Measurements from ENCODE around the gene HOXA10.

Gene HOXA10

DNA sequence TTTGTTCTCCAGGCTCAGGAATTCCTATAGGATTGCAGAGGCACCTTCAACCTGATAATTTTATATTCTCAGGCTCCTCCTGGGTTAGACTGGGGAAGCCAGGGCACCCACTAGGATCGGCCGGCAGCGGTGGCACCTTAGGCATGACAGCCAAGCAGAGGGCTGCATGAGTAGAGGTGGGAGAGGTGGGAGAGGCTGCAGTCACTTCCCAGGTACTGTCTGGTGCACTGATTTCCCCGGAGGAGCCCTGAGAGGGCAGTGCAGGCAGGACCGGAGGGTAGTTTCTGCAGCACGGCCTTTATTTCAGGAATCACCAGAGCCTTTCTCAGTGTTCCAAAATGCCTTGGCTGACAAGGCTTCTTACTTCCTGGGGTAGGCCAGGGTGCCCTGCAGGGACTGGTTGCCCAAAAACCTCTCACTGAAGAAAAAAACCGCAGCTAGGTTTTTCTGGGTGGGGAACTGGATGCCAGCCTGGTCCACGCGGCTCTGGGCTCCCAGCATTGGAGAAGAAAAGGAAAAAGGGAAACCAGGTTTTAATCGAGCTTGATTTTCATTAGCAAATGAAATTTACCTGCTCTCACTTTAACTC lies 29.3 kb upstream of the HOXA10 start:
- no peak for DNase-seq (ENCODE audit: low read depth)
- no peak overlapping the region for H3K4me3 ChIP-seq (ENCODE audit: low read depth, low read length)
- TF ChIP-seq CTCF (IDR thresholded peaks at IDR 0.05; ENCODE audit: control insufficient read depth, extremely low read depth, insufficient read depth): no peak

DNA sequence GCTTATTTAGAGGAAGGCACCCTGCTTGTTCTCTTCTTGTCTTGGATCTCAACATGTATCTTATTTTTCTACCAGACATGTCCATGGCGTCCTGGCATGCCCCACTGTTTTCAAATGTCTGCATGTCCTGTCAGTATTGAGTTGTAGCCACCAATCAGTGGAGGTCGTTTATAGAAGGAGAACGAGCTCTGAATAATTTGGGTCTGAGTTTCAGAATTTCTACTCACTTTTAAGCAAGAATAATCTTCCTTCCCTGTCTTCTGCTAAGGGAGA lies 28.7 kb upstream of the HOXA10 start:
- no peak for TF ChIP-seq CTCF (IDR thresholded peaks at IDR 0.05; ENCODE audit: control insufficient read depth, extremely low read depth, insufficient read depth)
- no peak for DNase-seq (ENCODE audit: low read depth)
- H3K4me3 ChIP-seq (ENCODE audit: low read depth, low read length): no peak overlapping the region

DNA sequence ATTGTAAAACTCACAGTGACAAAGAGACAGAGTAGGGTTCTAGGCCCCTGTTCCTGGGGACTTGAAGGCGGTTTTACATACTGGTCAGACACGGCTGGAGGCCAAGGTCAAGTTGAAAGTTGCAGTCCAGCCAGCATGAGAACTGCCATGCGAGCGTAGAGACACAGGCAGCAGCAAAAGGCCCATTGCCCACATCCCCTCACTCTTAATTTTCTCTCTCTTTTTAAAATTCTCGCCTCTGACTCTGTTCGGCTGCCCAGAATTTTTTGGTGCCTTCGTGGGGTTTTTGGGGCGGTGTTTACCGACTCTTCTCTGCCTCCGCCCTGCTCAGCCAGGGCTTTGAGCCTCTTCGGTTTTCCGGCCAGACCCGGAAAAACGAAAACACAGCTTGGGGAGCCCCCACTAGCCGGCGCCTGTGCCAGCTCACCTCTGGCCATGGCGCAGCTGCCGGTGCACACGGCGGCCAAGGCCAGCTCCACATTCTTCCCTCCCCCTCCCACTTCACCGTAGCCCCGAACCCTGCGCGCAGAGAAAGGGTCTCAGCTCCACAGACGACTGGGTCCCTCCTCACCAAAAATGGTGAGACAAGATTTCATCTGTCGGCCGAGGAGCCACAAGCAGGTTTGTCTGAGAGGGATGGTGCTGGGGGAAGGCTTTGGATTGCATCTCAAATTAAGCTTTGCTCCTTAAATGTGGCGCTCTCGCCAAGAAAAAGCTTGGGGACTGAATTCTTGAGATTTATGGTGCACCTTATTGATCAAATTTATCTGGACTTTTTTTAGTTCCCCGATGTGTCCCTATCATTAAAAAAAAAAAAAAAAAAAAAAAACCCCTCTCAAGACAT lies 28.1 kb upstream of the HOXA10 start:
- H3K4me3 ChIP-seq (ENCODE audit: low read depth, low read length): no peak overlapping the region
- no peak for TF ChIP-seq CTCF (IDR thresholded peaks at IDR 0.05; ENCODE audit: control insufficient read depth, extremely low read depth, insufficient read depth)
- no peak for DNase-seq (ENCODE audit: low read depth)

DNA sequence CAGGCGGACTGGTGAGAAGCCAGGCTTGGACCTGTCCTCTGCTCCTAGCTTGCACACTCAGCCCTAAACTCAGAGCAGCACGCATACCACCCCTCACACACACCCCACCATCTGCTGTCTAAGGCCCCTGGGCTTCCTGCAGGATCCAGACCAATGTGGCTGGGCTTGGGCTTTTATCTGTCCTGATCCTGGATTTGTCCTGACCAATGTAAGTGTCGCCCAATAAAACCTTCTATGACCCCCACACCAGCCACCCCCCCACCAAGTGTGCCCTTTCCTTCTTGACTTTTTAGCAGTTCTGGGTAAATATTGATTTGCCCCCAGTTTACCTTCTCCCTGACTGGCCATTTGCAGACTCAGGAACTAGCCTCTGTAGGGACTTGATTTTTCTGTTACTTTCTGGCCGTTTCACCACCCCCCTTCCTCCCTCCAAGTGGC lies 27.5 kb upstream of the HOXA10 start:
- TF ChIP-seq CTCF (IDR thresholded peaks at IDR 0.05; ENCODE audit: control insufficient read depth, extremely low read depth, insufficient read depth): no peak
- no peak for DNase-seq (ENCODE audit: low read depth)
- H3K4me3 ChIP-seq (ENCODE audit: low read depth, low read length): no peak overlapping the region

DNA sequence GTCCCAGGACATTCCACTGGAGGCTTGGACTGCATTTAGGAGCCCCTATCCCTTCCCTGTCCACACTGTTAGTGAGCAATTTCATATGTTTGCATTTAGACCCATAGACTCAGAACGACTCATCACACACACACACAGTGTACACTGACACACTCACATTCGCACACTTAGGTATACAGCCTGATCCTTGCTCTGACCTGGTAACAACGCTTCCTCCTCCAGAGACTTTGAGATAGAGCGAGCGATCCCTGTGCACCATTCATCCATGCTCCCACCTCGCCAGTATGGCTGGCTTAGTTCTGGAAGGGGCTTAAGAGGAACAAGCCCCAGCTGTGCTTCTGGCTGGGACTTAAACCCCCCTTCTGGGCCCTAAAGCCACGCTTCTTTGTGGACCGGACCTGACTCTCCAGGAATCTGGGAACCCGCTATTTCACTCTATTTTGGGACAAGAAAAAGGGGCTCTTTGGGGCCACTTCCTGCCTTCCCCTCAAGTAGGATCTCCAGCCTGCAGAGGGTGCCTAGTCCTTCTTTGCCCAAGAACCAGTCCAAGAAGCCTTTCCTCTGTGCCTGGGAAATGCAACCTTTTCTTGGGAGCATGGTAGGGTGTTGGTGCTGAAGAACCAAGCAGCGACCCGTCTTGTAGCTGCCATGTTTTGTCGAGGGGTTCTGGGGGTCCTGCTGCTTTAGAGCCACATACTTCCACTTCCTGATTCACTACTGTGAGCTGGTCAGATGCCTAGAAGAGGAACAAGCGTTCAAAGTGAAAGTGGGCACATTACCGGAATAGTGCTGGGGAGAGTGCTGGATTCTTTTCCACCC lies 26.9 kb upstream of the HOXA10 start:
- DNase-seq (ENCODE audit: low read depth): no peak

More for the DNA sequence above, 26.9 kb upstream of the HOXA10 start:
- H3K4me3 ChIP-seq (ENCODE audit: low read depth, low read length): no peak overlapping the region
- no peak for TF ChIP-seq CTCF (IDR thresholded peaks at IDR 0.05; ENCODE audit: control insufficient read depth, extremely low read depth, insufficient read depth)

Data from LNCaP clone FGC (cell line).